Left colon (tissue), 2 donors: ENCODE measurements around the gene LONRF3. TPM values are rescaled to one million over a fixed set of nuclear protein-coding genes. Genes with fewer than 3 reads are reported as not detected.
A peak's percentile ranks its signal among the peaks of the same experiment; 100 is the strongest.
"Not testable (repeated sequence)": the region's sequence is repeated elsewhere in the genome, so short reads cannot be mapped to it uniquely, and the experiment has no call there.

Source experiments
- ATAC-seq: fragments of 200-7000 bp; cut with Tn5 transposase; one replicate; pipeline ENCODE4 v1.9.1; 2020; ENCODE audit warnings: mild to moderate bottlenecking, moderate library complexity
- DNase-seq, 2 donors: peaks; one replicate each; pipeline ENCODE4 v3.0.0-alpha.2; 2020
- intact Hi-C, 2 donors: fragments of 100-400 bp; cut with DNase I in 1 of 2; cut with micrococcal nuclease in 1 of 2; formaldehyde crosslinking; loops; one replicate each; pipeline versions ENCODE4 v1.11.2 to v1.14.0; 2022; cut with DNase I, micrococcal nuclease
- total RNA-seq, 2 donors: library from RNA; stranded (reverse); fragmentation: NEBNext Ultra II Directional; extraction: Animal tissue kit (Norgen Biotek cat#: 25700); gene quantifications; one replicate each; pipeline ENCODE4 v1.2.1, GENCODE V29; 2021
- donor health status: DM: no; HTN: no; CAD: no.
- donor health status: DM: yes; HTN: yes; CAD: no.

The LONRF3 gene
- total RNA-seq, 2 donors from 2014 or later = 10.8 to 11.1 TPM

DNA sequence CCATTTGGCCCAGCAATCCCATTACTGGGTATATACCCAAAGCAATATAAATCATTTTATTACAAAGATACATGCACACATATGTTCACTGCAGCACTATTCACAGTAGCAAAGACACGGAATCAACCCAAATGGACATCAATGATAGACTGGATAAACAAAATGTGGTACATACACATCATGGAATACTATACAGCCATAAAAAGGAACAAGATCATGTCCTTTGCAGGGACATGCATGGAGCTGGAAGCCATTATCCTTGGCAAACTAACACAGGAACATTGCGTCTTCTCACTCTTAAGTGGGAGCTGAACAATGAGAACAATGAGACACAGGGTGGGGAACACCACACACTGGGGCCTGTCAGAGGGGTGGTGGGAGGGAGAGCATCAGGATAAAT, 51.9 kb downstream of the LONRF3 start:
- intact Hi-C loops, DNase-seq, ATAC-seq: not testable (repeated sequence)

DNA sequence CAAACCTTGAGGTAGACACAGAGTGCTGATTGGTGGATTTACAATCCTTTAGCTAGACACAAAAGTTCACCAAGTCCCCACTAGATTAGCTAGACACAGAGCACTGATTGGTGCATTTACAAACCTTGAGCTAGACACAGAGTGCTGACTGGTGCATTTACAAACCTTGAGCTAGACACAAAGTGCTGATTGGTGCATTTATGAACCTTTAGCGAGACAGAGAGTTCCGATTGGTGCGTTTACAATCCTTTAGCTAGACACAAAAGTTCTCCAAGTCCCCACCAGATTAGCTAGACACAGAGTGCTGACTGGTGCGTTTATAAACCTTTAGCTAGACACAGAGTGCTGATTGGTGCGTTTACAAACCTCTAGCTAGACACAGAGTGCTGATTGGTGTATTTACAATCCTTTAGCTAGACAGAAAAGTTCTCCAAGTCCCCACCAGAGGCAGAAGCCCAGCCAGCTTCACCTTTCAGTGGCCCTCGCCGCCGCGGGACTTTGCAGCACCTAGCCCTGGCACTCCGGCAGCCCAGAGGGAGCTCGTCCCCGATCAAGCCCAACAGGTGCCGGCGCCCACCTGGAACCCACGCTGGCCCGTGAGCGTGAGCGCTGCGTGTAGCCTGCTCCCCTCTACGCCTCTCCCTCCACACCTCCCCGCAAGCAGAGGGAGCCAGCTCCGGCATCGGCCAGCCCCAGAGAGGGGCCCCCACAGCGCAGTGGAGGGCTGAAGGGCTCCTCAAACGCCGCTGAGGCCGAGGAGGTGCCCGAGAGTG, 53.7 kb downstream of the LONRF3 start:
- DNase-seq, ATAC-seq, intact Hi-C loops: not testable (repeated sequence)

DNA sequence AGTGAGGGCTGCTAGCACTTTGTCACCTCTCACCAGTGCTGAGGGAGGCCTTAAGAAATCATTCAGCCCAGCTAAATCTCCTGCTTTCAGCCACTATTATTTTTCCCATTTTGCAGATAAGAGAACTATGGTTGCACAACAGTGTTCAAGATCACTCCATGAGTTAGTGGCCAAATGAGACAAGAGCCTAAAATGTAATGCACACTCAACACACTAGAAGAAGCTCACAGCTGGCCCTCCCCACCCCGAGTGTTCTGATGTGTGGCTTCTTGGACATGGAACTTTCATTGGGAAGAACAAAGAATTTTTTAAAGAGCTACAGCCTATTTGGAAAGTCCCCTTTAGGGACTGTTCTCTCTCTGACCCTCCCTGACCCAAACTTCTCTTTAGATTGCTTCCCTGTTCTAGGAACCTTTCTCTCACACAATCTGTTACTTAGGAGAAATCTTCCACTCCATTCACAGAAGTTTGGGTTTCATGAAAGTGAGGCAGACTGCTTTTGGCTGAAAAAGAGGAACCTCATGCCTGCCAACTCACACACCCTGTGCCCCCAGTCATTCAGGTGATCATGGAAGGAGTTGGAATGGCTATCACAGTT, 54.4 kb downstream of the LONRF3 start:
- ATAC-seq (no peak), DNase-seq (no peak)
- intact Hi-C loops = no loop called here

DNA sequence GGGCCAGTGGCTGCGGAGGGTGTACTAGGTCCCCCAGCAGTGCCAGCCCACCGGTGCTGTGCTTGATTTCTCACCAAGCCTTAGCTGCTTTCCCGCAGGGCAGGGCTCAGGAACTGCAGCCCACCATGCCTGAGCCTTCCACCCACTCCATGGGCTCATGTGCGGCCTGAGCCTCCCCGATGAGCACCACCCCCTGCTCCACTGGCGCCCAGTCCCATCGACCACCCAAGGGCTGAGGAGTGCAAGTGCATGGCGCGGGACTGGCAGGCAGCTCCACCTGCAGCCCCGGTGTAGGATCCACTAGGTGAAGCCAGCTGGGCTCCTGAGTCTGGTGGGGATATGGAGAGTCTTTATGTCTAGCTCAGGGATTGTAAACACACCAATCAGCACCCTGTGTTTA, 55.2 kb downstream of the LONRF3 start:
- intact Hi-C loops, DNase-seq, ATAC-seq: not testable (repeated sequence)

DNA sequence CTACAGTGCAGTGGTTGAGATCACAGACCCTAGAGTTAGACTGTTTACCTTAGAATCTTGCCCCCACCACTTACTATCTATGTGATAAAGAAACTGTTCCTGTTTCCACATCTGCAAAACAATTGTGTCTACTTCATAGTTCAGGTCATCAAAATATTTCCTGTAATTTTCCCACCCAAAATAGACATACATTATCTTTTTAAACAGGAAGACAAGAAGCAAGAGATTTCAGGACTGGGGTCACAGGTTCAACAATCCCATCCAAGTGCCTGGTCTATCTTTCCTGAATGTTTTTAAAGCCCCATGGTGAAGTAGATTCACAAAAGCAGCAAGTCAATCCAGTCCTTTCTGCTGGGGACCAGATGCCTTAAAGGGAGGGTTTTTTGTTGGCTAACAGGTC, 56.6 kb downstream of the LONRF3 start:
- intact Hi-C loops = no loop called here

DNA sequence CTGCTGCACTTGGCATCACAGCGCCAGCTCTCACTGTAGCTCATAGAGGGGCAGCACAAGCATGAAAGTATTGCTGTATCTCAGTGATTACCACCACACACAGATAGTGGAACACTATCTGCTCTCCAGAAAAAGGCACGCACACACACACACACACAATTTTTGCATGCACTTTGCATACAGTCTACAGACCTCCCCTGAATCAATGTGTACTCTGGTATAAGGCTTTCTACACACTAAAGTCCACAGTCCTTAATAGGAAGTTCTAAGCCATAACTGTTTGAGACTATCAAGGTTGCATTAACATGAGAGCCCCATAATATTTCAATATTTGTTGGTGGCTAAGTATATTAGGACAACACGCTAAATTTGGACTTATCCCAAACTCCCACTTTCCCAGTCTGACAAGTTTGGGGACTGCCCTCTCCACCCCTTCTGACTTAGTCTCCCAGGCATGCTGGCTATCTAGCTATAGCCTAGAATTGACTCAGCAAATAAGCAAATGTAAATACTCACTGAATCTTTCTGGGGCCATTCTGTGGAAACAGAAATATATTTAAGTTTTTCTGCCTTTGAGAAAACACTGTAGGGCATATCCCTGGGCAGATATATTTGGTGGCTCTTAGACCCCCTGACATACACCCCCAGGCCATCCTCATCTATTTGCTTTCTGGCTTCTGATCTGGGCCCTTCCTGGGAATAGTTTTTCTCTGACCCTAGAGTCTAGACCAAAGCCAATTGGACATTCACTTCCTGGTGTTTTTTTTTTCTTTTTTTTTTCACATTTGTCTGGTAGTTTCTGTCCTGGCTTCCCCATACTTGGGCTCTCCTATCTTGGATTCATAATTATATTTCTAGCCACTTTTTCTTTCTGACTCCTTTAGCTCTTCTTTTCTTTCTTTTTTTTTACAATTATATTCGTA, 62.0 kb downstream of the LONRF3 start:
- intact Hi-C loops = no loop called here
- no peak for DNase-seq
- no peak for ATAC-seq

More for the DNA sequence above, 56.6 kb downstream of the LONRF3 start:
- no peak for ATAC-seq
- DNase-seq = no peak

DNA sequence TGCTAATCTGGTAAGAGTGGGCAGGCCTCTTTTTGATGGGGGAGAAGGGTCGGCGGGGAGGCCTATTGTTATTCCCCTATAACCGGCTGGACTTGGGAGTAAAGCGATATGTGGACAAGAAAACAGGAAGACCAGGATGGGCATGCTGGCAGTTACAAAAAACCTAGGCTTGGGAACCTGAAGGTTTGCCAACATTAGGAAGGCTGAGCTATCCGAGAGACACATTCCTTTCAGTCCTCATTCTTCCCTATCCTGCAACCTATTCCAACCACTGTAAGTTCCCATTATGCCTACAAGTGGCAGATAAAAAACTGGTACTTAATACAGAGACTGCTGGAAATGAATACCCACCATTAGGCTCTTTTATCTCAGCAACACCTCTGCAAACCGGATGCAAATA, 66.0 kb downstream of the LONRF3 start:
- DNase-seq (no peak), ATAC-seq (no peak)
- intact Hi-C loops = no loop called here

DNA sequence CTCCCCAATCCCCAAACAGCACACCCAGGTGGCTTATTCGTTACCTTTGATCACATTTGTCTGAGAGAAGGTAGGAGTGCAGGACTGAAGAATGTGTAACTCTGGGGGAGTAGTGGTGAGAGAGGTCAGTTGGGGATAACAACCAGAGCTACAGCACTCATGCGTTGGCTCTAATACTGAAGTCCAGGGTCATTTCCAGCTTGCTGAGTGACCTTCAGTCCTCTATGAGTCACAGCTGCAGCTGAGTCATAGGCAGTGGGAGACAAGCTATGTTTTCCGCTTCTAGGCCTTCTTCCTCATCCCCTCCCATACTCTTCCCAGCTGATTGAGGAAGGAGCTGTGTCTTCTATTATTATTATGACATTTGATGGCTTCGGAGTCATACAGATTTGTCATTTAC, 66.8 kb downstream of the LONRF3 start:
- ATAC-seq (peak; percentile 89), DNase-seq (peak; percentile 31 to 58)
- intact Hi-C loops = no loop called here

DNA sequence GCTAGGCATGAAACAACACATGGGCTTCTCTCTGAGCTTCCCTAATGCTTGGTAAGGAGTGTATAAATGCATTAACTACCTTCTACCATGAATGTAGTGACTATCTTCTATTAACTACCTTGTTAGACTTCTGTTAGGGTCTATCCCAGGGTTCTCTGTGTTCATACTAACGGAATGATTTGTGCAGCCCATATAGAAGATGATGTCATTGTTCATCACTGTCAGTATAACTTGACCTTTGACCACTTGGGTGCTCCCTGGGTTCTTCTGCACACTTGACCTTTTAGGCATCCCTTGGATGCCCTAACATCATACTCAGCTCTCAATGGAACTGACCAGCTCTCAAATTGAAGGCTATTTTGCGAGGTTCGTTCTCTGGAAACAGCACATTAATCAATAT, 67.6 kb downstream of the LONRF3 start:
- peak; percentile 31 for ATAC-seq
- no peak for DNase-seq
- intact Hi-C loops = no loop called here

DNA sequence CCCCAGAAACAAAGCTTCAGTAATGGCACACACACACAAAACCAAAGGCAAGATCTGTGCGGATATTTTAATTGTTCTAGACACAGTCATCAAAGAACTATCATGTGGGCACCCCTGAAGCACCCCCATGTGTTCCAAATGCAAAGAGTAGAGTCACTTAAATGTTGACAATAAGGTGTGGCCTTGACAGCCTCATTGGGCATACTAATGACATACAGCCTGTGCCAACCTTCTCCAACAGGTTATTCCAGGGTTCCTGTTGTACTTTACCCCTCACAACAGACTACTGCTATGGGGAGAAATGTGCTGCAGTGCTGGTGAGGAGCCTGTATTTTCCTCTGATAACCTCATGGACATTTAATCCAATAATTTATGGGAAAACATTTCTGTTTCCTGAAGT, 68.6 kb downstream of the LONRF3 start:
- ATAC-seq (peak; percentile 87), DNase-seq (no peak)
- intact Hi-C loops = no loop called here

DNA sequence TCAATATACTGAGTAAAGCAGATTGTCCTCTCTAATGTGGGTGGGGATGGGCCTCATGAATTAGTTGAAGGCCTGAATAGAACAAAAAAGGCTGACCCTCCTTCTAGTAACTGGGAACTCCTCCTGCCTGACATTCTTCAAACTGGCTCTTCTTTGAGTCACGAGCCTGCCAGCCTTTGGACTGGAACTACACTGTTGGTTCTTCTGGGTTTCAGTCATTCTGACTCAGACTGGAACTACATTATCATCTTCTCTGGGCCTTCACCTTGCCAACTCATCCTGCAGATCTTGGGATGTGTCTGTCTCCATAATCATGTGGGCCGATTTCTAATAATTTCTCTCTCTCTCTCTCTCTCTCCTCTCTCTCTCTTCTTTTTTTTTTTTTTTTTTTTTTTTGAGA, 71.5 kb downstream of the LONRF3 start:
- no peak for DNase-seq
- intact Hi-C loops = no loop called here
- no peak for ATAC-seq

DNA sequence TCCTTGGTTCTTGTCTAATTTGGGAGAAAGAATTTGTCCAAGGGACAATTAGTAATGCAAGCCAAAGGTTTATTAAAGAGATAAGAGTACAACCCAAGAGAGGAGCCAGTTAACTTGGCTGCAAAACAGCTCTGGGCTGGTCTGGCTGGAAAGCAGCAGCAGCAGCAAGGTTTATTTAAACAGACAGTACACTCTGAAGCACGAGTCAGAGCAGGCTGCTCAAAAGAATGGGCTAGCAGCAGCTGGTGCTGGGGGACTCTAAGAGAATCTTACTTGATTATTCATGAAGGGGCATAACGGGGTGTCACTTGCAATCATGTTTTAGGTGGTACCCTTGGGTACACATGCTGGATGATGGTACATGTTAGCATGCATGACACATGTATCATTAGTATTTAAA, 81.3 kb downstream of the LONRF3 start:
- ATAC-seq = no peak
- intact Hi-C loops = no loop called here
- DNase-seq = no peak

DNA sequence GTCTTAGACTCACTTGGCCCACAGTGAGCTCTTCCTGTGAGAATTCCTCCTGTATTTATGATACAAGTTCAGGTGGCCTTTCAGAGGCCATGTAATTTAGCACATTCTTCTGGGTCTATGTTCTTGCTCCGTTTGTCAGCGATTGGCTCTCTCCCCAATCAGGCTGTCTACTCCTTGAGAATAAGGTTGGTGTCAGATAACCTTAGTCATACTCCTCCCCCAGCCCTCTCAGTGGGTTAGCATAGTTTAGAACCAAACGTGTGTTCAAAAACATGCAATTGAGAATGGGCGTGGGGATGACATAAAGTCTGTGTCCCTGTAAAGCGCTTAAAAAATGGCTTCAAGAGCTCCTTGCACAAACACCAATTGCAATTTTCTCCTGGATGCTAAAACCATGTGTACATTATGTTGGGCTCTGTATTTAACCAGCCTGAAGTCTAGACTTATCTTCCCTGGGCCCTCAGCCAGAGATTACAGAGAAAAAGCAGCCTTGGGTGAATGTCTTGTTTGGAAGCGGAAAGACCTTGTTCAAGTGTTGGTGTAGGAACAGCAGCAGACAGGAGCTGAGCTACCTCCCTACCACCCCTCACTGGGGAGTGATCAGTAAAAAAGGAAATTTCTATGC, 88.4 kb downstream of the LONRF3 start:
- no peak for DNase-seq
- ATAC-seq = no peak
- intact Hi-C loops = loop anchor here in 1 of 2 donors (10.0 kb wide), 1 partner anchor 218 kb away; no protein-coding TSS in a partner anchor

DNA sequence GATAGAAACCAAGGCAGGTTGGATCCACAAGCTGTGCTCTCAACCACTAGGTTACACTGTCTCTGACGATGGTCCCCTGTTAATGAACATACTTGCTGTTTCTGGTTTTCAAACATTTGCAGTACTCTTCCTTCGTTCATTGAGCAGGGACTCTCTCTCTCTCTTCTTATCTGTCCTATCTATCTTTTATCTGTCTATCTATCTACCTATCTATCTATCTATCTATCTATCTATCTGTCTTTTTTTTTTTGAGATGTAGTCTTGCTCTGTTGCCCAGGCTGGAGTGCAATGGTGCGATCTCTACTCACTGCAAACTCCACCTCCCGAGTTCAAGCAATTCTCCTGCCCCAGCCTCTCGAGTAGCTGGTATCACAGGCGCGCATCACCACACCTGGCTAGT, 89.0 kb downstream of the LONRF3 start:
- DNase-seq = no peak
- intact Hi-C loops = loop anchor here in 1 of 2 donors (10.0 kb wide), 1 partner anchor 219 kb away; no protein-coding TSS in a partner anchor
- ATAC-seq = no peak

DNA sequence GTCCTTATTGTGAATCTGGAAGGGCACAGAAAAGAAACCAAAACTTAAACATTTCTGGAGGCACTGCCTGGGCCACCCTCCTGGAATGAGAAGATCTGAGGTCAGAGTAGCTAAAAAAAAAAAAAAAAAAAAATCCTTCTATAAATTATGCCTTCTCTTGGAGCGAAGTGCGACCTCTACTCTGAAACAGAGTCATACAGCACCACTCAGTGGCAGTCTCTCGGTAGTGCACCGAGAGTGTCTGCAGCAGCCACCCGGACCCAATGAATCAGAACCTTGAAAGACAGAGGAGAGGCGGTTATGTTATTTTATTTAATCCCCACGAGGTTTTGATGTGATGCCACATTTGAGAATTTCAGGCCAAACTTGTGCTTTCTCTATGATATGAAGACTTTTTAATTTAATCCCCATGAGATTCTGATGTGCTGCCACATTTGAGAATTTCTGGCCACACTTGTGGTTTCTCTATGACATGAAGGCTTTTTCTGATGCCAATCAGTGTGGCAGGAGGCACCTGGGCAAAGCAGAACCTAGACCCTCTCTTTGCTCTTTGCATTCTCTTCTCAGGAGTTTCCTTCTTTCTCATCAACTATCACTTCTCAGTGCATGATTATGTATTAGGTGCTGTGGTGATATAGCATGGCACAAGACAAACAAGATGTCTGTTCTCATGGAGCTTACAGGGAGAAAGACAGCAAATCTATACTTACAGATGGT, 92.8 kb downstream of the LONRF3 start:
- intact Hi-C loops = loop anchor here in 1 of 2 donors (10.0 kb wide), 1 partner anchor 222 kb away; no protein-coding TSS in a partner anchor
- ATAC-seq (peak; percentile 80), DNase-seq (peak in 1 of 2 donors; percentile 60)
